GM23338 (cell line): ENCODE data around the gene SLC6A7. TPM values are rescaled to one million over a fixed set of nuclear protein-coding genes. Genes with fewer than 3 reads are reported as not detected.

Source experiments
- ATAC-seq: fragments of 200-7000 bp; cut with Tn5 transposase; 3 replicates; pipeline ENCODE4 v1.9.1; 2020
- DNase-seq: peaks from one replicate; pipeline ENCODE4 v3.0.0-alpha.2; 2015; ENCODE audit warnings: low spot score
- H2AFZ ChIP-seq: fragments of 200-600 bp; sonication (generic); 2 replicates; pipeline ENCODE4 v1.8.0; 2016; ENCODE audit warnings: antibody characterized with exemption, mild to moderate bottlenecking, moderate library complexity
- H3F3A ChIP-seq: fragments of 200-600 bp; sonication (generic); replicated peaks from 2 replicates; pipeline ENCODE4 v1.8.0; 2017; ENCODE audit warnings: antibody characterized with exemption, mixed run types, low read depth
- H3K27ac ChIP-seq: fragments of 200-600 bp; sonication (generic); 2 replicates; pipeline ENCODE4 v1.6.1; 2016; ENCODE audit warnings: low read depth
- H3K27me3 ChIP-seq: fragments of 200-600 bp; sonication (generic); 2 replicates; pipeline ENCODE4 v1.8.0; 2016; ENCODE audit warnings: mild to moderate bottlenecking, mixed run types, moderate library complexity; ENCODE audit not compliant: insufficient read depth
- H3K36me3 ChIP-seq: fragments of 200-600 bp; sonication (generic); 2 replicates; pipeline ENCODE4 v1.8.0; 2016; ENCODE audit warnings: mild to moderate bottlenecking; ENCODE audit not compliant: insufficient read depth
- H3K4me1 ChIP-seq: fragments of 200-600 bp; sonication (generic); 2 replicates; pipeline ENCODE4 v1.8.0; 2016; ENCODE audit warnings: mild to moderate bottlenecking, moderate library complexity; ENCODE audit not compliant: insufficient read depth
- H3K4me2 ChIP-seq: fragments of 200-600 bp; sonication (generic); 2 replicates; pipeline ENCODE4 v1.7.1; 2017; ENCODE audit warnings: mixed run types
- H3K4me3 ChIP-seq: fragments of 200-600 bp; sonication (generic); 2 replicates; pipeline ENCODE4 v1.6.1; 2016; ENCODE audit warnings: mixed run types
- H3K79me2 ChIP-seq: fragments of 200-600 bp; sonication (generic); replicated peaks from 2 replicates; pipeline ENCODE4 v1.8.0; 2017; ENCODE audit warnings: mild to moderate bottlenecking; ENCODE audit not compliant: insufficient read depth
- H3K9me2 ChIP-seq: fragments of 200-600 bp; sonication (generic); 2 replicates; pipeline ENCODE4 v1.8.0; 2017; ENCODE audit not compliant: insufficient read depth
- H4K20me1 ChIP-seq: fragments of 200-600 bp; sonication (generic); replicated peaks from 2 replicates; pipeline ENCODE4 v1.8.0; 2017; ENCODE audit warnings: mild to moderate bottlenecking; ENCODE audit not compliant: insufficient read depth
- H3K27ac Mint-ChIP-seq: 2 replicates; pipeline ENCODE4 v1.8.0; 2020; ENCODE audit warnings: inconsistent platforms, mild to moderate bottlenecking, moderate library complexity, mixed read lengths
- H3K27me3 Mint-ChIP-seq: 3 replicates; pipeline ENCODE4 v1.8.0; 2022; ENCODE audit warnings: low read depth, mild to moderate bottlenecking, moderate library complexity, mixed read lengths, inconsistent platforms; ENCODE audit not compliant: insufficient read depth, poor library complexity
- H3K36me3 Mint-ChIP-seq: 3 replicates; pipeline ENCODE4 v1.8.0; 2021; ENCODE audit warnings: low read depth, mild to moderate bottlenecking, inconsistent platforms, moderate library complexity, mixed read lengths
- H3K4me1 Mint-ChIP-seq: 3 replicates; pipeline ENCODE4 v1.8.0; 2020; ENCODE audit warnings: mild to moderate bottlenecking, inconsistent platforms, mixed read lengths
- H3K4me3 Mint-ChIP-seq: 3 replicates; pipeline ENCODE4 v1.8.0; 2021; ENCODE audit warnings: moderate library complexity, mild to moderate bottlenecking, inconsistent platforms, mixed read lengths
- H3K9me3 Mint-ChIP-seq: 3 replicates; pipeline ENCODE4 v1.8.0; 2020; ENCODE audit warnings: moderate library complexity, mild to moderate bottlenecking, inconsistent platforms, mixed read lengths
- REST ChIP-seq: IDR thresholded peaks from one replicate; pipeline ENCODE4 v1.6.1; 2018; ENCODE audit warnings: antibody characterized with exemption; ENCODE audit not compliant: unreplicated experiment
- ZNF114 ChIP-seq: fragments of 250-450 bp; sonication (Bioruptor Pico); IDR thresholded peaks from 2 replicates; pipeline ENCODE4 v1.5.0; 2020; ENCODE audit warnings: mild to moderate bottlenecking, moderate library complexity
- polyA plus RNA-seq: library from polyadenylated mRNA; unstranded; fragments of >200 nt; fragmentation: Nextera tagmentation; extraction: Ambion mirVana; gene quantifications from 2 replicates; pipeline ENCODE4 v1.2.1, GENCODE V29; 2016
- total RNA-seq: library from RNA; depleted of rRNA; stranded (reverse); fragments of >200 nt; shearing (Covaris generic); gene quantifications from 2 replicates; pipeline ENCODE4 v1.2.3, GENCODE V29; 2014
- TF ChIP-seq, protein P1 (sequence below): fragments of 250-450 bp; sonication (Bioruptor Pico); IDR thresholded peaks from 2 replicates; pipeline ENCODE4 v1.5.0; 2020; ENCODE audit warnings: mild to moderate bottlenecking, moderate library complexity

Gene SLC6A7
- total and polyA plus RNA-seq, 2 experiments from 2014 or later = not detected

DNA sequence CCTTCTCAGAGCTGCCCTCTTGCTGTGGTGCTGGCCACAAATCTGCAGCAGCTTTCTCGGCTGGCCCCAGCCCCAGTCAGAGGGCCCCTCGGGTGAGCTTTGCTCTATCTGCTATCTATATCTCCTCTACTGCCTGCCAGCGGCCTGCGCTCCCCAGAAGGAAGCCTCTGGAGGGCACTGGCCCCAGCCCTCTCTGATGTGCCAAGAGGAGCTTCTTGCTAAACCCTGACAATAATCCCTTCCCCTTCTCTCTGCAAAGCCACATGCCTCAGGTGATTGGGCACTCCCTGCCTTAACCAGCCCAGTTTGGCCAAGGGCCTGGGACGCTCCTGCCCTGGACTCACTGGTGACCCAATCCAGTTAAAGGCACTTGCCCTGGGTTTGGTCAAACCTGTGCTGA lies 57.0 kb downstream of the SLC6A7 start:
- H3K36me3 ChIP-seq = no peaks in the 10 kb centered on the region
- H3K9me3 Mint-ChIP-seq = no peaks in the 10 kb centered on the region
- peaks cover 2% of the 10 kb centered on the region; the same call in 1 of the 3 replicates for H3K4me1 Mint-ChIP-seq
- DNase-seq (no peak), ATAC-seq (no peak)
- no peak overlapping the region for H2AFZ ChIP-seq
- no peaks in the 10 kb centered on the region for H3F3A ChIP-seq
- no peaks in the 10 kb centered on the region for H3K4me1 ChIP-seq
- no peak overlapping the region for H3K4me2 ChIP-seq
- H3K27me3 ChIP-seq = no peaks in the 10 kb centered on the region
- no peak overlapping the region for H3K4me3 Mint-ChIP-seq
- H3K79me2 ChIP-seq = no peaks in the 10 kb centered on the region
- H3K9me2 ChIP-seq = no peaks in the 10 kb centered on the region
- no peak overlapping the region for H3K4me3 ChIP-seq
- H3K27ac Mint-ChIP-seq = no peak overlapping the region
- peaks cover 8% of the 10 kb centered on the region for H3K27me3 Mint-ChIP-seq
- no peaks in the 10 kb centered on the region for H3K36me3 Mint-ChIP-seq
- no peak for TF ChIP-seq REST
- TF ChIP-seq, protein P1, sequence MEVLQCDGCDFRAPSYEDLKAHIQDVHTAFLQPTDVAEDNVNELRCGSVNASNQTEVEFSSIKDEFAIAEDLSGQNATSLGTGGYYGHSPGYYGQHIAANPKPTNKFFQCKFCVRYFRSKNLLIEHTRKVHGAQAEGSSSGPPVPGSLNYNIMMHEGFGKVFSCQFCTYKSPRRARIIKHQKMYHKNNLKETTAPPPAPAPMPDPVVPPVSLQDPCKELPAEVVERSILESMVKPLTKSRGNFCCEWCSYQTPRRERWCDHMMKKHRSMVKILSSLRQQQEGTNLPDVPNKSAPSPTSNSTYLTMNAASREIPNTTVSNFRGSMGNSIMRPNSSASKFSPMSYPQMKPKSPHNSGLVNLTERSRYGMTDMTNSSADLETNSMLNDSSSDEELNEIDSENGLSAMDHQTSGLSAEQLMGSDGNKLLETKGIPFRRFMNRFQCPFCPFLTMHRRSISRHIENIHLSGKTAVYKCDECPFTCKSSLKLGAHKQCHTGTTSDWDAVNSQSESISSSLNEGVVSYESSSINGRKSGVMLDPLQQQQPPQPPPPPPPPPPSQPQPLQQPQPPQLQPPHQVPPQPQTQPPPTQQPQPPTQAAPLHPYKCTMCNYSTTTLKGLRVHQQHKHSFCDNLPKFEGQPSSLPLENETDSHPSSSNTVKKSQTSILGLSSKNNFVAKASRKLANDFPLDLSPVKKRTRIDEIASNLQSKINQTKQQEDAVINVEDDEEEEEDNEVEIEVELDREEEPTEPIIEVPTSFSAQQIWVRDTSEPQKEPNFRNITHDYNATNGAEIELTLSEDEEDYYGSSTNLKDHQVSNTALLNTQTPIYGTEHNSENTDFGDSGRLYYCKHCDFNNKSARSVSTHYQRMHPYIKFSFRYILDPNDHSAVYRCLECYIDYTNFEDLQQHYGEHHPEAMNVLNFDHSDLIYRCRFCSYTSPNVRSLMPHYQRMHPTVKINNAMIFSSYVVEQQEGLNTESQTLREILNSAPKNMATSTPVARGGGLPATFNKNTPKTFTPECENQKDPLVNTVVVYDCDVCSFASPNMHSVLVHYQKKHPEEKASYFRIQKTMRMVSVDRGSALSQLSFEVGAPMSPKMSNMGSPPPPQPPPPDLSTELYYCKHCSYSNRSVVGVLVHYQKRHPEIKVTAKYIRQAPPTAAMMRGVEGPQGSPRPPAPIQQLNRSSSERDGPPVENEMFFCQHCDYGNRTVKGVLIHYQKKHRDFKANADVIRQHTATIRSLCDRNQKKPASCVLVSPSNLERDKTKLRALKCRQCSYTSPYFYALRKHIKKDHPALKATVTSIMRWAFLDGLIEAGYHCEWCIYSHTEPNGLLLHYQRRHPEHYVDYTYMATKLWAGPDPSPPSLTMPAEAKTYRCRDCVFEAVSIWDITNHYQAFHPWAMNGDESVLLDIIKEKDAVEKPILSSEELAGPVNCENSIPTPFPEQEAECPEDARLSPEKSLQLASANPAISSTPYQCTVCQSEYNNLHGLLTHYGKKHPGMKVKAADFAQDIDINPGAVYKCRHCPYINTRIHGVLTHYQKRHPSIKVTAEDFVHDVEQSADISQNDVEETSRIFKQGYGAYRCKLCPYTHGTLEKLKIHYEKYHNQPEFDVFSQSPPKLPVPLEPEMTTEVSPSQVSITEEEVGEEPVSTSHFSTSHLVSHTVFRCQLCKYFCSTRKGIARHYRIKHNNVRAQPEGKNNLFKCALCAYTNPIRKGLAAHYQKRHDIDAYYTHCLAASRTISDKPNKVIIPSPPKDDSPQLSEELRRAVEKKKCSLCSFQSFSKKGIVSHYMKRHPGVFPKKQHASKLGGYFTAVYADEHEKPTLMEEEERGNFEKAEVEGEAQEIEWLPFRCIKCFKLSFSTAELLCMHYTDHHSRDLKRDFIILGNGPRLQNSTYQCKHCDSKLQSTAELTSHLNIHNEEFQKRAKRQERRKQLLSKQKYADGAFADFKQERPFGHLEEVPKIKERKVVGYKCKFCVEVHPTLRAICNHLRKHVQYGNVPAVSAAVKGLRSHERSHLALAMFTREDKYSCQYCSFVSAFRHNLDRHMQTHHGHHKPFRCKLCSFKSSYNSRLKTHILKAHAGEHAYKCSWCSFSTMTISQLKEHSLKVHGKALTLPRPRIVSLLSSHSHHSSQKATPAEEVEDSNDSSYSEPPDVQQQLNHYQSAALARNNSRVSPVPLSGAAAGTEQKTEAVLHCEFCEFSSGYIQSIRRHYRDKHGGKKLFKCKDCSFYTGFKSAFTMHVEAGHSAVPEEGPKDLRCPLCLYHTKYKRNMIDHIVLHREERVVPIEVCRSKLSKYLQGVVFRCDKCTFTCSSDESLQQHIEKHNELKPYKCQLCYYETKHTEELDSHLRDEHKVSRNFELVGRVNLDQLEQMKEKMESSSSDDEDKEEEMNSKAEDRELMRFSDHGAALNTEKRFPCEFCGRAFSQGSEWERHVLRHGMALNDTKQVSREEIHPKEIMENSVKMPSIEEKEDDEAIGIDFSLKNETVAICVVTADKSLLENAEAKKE (CRISPR knock-in tag) = no peak
- TF ChIP-seq ZNF114 = no peak
- H4K20me1 ChIP-seq = no peaks in the 10 kb centered on the region
- no peak overlapping the region for H3K27ac ChIP-seq
